Measurements from ENCODE around the gene PHKA2.
A peak's percentile ranks its signal among the peaks of the same experiment; 100 is the strongest.
"Not testable (repeated sequence)": the region's sequence is repeated elsewhere in the genome, so short reads cannot be mapped to it uniquely, and the experiment has no call there.

PHKA2 gene

DNA sequence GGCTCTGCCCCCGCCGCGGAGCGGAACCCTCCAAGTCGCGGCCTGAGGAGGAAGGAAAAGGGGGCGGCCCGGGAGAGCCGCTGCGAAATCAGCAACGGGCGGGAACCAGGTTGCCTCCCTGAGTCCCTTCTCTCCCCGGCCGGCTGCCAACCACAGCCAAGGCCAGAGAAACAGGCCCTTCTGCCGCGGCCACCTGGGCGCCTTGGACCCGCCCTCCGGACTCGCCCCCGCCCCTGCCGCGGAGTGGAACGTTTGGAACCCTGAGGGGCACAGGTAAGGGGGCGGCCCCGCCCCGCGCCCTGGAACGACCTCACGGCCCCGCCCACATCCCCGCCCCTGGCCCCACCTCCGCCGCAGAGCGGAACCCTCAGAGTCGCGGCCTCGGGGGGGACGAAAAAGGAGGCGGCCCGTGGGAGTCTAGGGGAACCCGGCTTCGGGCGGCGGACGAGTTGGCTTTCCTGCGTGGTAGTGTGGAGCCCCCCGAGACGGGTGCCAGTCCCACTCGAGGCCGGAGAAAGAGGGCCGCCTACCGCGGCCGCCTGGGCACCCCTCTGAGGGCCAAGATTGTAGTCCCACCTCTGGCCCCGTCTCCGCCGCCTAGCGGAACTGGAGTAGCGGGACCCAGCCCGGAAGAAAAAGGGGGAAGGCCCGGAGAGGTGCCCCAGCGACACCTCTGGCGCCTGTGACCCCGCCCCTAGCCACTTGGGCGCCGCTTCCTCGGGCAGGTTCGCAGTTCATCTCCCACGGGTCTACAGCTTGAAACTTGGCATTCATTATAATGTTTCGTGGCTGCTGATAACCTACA lies 669 bp upstream of the PHKA2 start:
- TF ChIP-seq SP1 (IDR thresholded peaks at IDR 0.05) = no peak
- 0 out of 2 replicates have a peak, but pooled peaks have one; percentile 29 for TF ChIP-seq BHLHE40 (IDR thresholded peaks at IDR 0.05; ENCODE audit: borderline replicate concordance)
- no peak for TF ChIP-seq HDGF (IDR thresholded peaks at IDR 0.05; ENCODE audit: borderline replicate concordance)
- peak; percentile 38; the same call in 1 of the 2 replicates for TF ChIP-seq CTBP1 (IDR thresholded peaks at IDR 0.05; ENCODE audit: borderline replicate concordance)
- CTCF ChIA-PET = no interaction called here
- POLR2A ChIA-PET = interaction anchor here (0.7 to 1.5 kb wide), 5 partner anchors 9 to 15 kb away, joined by 3 to 5 read pairs (median 3); no protein-coding TSS in a partner anchor
- peak; percentile 81 for DNase-seq (ENCODE audit: extremely low spot score)

DNA sequence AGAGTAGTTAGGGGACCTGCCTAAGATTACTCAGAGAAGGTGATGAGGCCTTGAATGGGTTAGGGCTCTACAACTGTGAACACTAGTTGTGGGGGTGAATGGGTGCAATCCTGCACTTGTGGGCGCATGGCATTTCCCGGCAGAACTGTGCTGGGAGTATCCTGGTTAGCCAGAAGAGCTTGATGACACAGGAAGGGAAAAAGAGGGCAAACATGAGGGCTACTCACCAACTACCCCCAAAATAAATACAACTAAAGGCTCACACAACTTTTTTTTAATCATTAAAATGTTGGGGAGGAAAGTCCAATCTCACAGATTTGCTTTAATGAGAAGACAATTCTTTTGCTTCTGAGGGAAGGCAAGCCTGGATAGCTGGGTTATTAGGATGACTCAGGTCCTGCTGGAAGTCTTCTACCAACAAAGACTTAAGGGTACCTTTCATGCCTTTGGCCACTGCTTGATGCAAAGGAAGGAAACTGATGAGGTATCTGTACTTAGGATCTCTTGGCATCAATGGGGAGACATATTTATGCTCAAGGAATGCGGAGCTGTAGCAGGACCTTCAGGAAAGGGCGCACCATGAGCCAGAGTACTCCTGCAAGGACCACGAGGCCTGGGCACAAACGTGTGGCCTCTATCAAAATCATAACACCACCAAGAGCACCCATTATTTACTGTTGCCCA lies 2.6 kb downstream of the PHKA2 start:
- DNase-seq (ENCODE audit: extremely low spot score) = no peak
- CTCF ChIA-PET = interaction anchor here (0.6 kb wide), 1 partner anchor 36 kb away, joined by 4 read pairs; no protein-coding TSS in a partner anchor

DNA sequence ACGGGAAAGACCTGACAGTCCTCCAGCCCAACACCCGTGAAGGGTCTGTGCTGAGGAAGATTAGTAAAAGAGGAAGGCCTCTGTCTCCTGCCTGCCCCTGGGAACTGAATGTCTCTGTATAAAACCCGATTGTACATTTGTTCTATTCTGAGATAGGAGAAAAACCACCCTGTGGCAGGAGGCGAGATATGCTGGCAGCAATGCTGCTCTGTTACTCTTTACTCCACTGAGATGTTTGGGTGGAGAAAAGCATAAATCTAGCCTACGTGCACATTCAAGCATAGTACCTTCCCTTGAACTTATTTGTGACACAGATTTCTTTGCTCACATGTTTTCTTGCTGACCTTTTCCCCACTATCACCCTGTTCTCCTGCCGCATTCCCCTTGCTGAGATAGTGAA lies 3.7 kb downstream of the PHKA2 start:
- POLR2A ChIA-PET; DNase-seq (ENCODE audit: extremely low spot score); CTCF ChIA-PET: not testable (repeated sequence)

More for the DNA sequence above, 2.6 kb downstream of the PHKA2 start:
- POLR2A ChIA-PET = no interaction called here
- no peak for TF ChIP-seq L3MBTL2 (conservative IDR thresholded peaks at IDR 0.05)
- no peak for TF ChIP-seq FOXM1 (IDR thresholded peaks at IDR 0.05; ENCODE audit: borderline replicate concordance)
- TF ChIP-seq LEF1 (IDR thresholded peaks at IDR 0.05; ENCODE audit: borderline replicate concordance) = no peak
- no peak for TF ChIP-seq SUZ12 (IDR thresholded peaks at IDR 0.05)
- no peak for TF ChIP-seq FOXK2 (IDR thresholded peaks at IDR 0.05)

DNA sequence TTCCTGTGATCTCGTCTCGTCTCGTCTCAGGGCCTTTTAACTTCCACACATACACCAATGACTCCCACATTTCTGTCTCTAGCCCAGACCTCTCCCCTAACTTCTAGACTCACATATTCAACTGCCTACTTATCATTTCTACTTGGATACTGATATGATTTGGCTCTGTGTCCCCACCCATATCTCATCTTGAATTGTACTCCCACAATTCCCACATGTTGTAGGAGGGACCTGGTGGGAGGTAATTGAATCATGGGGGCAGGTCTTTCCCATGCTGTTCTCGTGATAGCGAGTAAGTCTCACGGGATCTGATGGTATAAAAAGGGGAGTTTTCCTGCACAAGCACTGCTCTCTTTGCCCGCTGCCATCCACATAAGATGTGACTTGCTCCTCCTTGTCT lies 8.9 kb downstream of the PHKA2 start:
- CTCF ChIA-PET = no interaction called here
- POLR2A ChIA-PET = no interaction called here
- no peak for DNase-seq (ENCODE audit: extremely low spot score)
- TF ChIP-seq CTBP1 (IDR thresholded peaks at IDR 0.05; ENCODE audit: borderline replicate concordance) (no peak), SP1 (IDR thresholded peaks at IDR 0.05) (no peak), BHLHE40 (IDR thresholded peaks at IDR 0.05; ENCODE audit: borderline replicate concordance) (no peak), NFRKB (IDR thresholded peaks at IDR 0.05) (no peak), LEF1 (IDR thresholded peaks at IDR 0.05; ENCODE audit: borderline replicate concordance) (no peak)

DNA sequence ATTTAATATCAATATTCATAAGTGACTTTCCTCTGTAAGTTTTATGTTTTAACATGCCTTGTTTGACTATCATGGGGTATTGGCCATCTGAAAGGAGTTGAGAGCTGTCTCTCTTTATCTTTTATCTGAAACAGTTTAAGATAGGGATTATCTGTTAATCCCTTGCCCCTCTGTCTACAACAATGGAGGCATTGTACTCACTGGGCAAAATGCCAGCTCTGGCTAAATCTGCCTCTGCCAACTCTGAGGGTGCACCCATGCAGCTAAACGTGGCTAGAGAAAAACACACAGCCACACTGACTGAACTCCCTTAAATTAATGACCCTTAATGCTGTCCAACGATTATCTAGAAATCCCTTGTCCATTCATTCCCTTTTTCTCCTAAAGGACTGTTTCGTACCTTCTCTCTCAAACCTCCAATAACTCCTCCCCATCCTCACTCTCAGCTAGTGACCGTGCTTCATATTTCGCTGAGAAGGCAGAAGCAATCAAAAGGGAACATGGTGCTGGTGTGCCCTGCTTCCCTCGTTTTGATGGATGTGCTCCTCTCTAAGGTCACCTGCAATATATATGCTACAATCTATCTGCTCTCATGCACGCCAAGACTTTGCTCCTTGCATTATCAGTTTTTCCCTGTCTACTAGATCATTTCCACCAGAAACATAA lies 10.3 kb downstream of the PHKA2 start:
- no peak for TF ChIP-seq FOXA1 (IDR thresholded peaks at IDR 0.05)
- no peak for TF ChIP-seq LEF1 (IDR thresholded peaks at IDR 0.05; ENCODE audit: borderline replicate concordance)
- no peak for TF ChIP-seq ARNT (IDR thresholded peaks at IDR 0.05)
- TF ChIP-seq SP1 (IDR thresholded peaks at IDR 0.05) = no peak
- TF ChIP-seq TARDBP (IDR thresholded peaks at IDR 0.05) = no peak
- no peak for TF ChIP-seq FOXK2 (IDR thresholded peaks at IDR 0.05)
- TF ChIP-seq FOXM1 (IDR thresholded peaks at IDR 0.05; ENCODE audit: borderline replicate concordance) = no peak
- DNase-seq (ENCODE audit: extremely low spot score) = no peak
- POLR2A ChIA-PET = interaction anchor here (1.0 kb wide), 1 partner anchor 11 kb away, joined by 3 read pairs; no protein-coding TSS in a partner anchor
- CTCF ChIA-PET = no interaction called here

DNA sequence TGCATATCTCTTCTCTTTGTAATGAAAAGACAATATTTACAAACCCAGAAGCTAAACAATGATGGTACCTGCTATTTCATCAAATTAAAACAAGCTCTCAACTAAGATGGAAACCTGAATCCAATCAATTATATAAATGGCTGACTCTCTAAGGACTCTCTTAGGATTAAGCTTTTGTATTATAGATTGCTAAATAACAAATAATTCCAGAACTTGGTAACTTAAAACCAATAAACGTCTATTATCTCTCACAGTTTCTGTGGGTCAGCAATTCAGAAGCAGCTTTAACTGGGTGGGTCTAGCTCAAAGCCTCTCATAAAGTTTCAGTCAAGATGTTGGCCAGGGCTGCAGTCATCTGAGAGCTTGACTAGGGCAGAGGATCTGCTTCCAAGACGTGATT lies 12.4 kb downstream of the PHKA2 start:
- TF ChIP-seq ZNF384 (IDR thresholded peaks at IDR 0.05) (no peak), L3MBTL2 (conservative IDR thresholded peaks at IDR 0.05) (no peak), LEF1 (IDR thresholded peaks at IDR 0.05; ENCODE audit: borderline replicate concordance) (no peak), SUZ12 (IDR thresholded peaks at IDR 0.05) (no peak), SP1 (IDR thresholded peaks at IDR 0.05) (no peak), CTBP1 (IDR thresholded peaks at IDR 0.05; ENCODE audit: borderline replicate concordance) (no peak), FOXA1 (IDR thresholded peaks at IDR 0.05) (no peak), ARNT (IDR thresholded peaks at IDR 0.05) (no peak), HDGF (IDR thresholded peaks at IDR 0.05; ENCODE audit: borderline replicate concordance) (no peak), TARDBP (IDR thresholded peaks at IDR 0.05) (no peak), BHLHE40 (IDR thresholded peaks at IDR 0.05; ENCODE audit: borderline replicate concordance) (no peak), FOXK2 (IDR thresholded peaks at IDR 0.05) (no peak), NFRKB (IDR thresholded peaks at IDR 0.05) (no peak), ELF4 (IDR thresholded peaks at IDR 0.05) (no peak), FOXM1 (IDR thresholded peaks at IDR 0.05; ENCODE audit: borderline replicate concordance) (no peak)
- TF ChIP-seq, protein P1, sequence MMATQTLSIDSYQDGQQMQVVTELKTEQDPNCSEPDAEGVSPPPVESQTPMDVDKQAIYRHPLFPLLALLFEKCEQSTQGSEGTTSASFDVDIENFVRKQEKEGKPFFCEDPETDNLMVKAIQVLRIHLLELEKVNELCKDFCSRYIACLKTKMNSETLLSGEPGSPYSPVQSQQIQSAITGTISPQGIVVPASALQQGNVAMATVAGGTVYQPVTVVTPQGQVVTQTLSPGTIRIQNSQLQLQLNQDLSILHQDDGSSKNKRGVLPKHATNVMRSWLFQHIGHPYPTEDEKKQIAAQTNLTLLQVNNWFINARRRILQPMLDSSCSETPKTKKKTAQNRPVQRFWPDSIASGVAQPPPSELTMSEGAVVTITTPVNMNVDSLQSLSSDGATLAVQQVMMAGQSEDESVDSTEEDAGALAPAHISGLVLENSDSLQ (IDR thresholded peaks at IDR 0.05) = no peak
- CTCF ChIA-PET = interaction anchor here (0.7 kb wide), 1 partner anchor 29 kb away, joined by 6 read pairs; no protein-coding TSS in a partner anchor
- POLR2A ChIA-PET = interaction anchor here (0.6 to 1.5 kb wide), 2 partner anchors 14 to 48 kb away, joined by 3 to 5 read pairs; no protein-coding TSS in a partner anchor
- no peak for DNase-seq (ENCODE audit: extremely low spot score)

DNA sequence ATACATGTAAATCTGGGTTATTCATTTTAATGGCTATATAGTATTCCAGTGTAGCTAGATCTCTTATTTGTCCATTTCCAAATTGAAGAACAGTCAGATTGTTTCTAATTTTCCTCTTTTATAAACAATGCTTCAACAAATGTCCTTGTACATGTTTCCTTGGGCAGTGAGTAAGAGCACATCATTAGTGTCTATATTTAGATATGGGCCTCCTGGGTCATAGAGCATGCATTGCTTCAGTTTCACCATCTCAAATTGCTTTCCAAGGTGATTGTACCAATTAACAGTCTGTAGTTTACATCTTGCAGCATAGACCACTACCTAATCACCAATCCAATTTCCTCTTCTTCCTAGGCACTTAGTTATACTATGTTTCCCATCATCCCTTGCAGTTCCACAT lies 13.4 kb downstream of the PHKA2 start:
- CTCF ChIA-PET = no interaction called here
- TF ChIP-seq ZNF384 (IDR thresholded peaks at IDR 0.05) = no peak
- no peak for DNase-seq (ENCODE audit: extremely low spot score)
- POLR2A ChIA-PET = no interaction called here
